Kasumi-1 (cell line): Measurements from ENCODE around the gene GPC5.
A peak's percentile ranks its signal among the peaks of the same experiment; 100 is the strongest.
"Not testable (repeated sequence)": the region's sequence is repeated elsewhere in the genome, so short reads cannot be mapped to it uniquely, and the experiment has no call there.

Source experiments
- DNase-seq, 2 experiments: peaks; one replicate each; lab custom pipeline; 2025; lab: John Stamatoyannopoulos, UW

GPC5 gene

DNA sequence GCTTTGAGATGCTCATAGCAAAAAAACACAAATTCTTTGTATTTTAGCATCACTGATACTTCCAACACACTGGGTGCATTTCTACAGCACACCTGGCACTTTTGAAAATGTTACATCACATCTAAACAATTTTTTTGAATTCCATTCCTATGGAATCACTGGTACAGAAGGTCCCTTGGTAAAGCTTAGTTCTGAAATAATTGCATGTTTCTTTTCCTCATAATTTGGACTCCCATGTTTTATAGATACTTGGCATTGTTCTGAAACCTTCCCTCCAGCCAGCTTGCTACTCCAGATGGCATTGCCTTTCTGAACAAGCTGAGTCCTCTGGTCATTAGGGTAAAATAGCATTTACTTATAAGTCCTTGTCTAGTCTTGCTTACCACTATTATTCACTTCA, 1346.8 kb downstream of the GPC5 start:
- DNase-seq = no peak

DNA sequence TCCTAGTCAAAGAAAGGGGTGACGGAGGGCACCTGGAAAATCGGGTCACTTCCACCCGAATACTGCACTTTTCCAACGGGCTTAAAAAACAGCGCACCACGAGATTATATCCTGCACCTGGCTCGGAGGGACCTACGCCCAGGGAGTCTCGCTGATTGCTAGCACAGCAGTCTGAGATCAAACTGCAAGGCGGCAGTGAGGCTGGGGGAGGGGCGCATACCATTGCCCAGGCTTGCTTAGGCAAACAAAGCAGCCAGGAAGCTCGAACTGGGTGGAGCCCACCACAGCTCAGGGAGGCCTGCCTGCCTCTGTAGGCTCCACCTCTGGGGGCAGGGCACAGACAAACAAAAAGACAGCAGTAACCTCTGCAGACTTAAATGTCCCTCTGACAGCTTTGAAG, 1354.3 kb downstream of the GPC5 start:
- DNase-seq = not testable (repeated sequence)

DNA sequence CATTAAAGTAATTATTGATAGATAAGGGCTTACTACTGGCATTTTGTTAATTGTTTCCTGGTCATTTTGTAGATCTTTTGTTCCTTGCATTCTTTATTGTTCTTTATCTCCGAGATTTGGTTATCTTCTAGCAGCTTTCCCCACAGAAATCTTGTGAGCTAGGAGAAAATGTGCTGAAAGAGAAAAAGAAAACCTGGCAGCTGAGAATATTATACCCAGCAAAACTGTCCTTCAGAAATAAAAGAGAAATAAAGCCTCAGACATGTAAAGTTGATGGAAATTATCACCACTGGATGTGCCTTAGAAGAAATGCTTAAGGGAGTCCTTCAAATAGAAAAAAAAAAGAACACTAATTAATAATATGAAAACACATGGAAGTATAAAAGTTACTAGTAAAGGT, 1363.3 kb downstream of the GPC5 start:
- no peak for DNase-seq

DNA sequence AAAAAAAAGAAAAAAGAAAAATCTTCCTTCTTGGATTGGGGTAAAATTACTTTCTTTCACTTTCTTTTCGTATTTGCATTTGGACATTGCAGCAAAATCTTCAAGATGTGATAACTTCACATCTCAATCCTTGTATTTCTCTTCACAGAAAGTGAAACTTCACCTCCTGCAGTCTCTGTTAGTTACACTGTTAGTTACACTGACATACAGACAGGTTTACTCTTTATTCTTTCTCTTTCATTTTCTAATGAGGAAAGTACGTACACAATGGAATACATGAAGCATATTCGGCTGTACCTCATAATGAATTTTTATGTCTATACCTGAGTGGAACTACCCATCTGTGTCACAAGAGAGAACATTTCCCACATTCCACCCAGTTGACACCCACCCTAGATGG, 1369.0 kb downstream of the GPC5 start:
- DNase-seq = no peak

DNA sequence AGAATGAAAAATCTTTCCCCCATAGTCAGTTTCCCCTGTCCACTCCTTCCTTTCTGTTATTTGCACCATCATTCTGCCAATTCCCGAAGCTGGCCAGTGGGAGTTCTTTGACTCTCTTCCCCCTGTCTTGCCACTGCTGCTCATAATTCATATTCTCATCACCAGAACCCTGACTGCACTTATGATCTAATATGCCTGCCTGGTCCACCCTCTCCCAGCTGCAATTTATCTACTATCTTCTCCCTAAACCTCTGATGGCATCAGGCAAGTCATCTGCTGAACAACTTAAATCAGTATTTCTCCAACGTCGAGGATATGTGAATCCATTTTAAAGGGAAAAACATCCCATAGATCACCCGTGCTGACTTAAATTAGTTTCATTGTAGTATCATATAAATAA, 1370.2 kb downstream of the GPC5 start:
- no peak for DNase-seq

DNA sequence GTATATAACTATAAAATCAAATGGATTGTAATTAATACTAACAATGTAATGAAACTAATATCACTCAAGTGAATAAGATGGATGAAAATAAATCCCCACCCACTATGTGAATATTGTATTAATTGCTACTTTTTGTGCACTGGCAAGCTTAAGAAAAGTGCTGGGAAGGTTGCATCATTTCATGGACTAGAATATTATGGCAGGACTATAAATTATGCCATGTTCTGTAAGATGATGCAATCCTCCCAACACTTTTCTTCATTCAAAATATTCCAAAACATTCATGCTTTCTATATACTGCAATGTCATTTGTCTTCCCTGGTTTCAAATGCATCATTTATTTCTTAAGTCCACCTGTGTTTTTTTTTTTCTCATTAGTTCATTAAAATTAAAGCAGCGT, 1370.6 kb downstream of the GPC5 start:
- DNase-seq = no peak

DNA sequence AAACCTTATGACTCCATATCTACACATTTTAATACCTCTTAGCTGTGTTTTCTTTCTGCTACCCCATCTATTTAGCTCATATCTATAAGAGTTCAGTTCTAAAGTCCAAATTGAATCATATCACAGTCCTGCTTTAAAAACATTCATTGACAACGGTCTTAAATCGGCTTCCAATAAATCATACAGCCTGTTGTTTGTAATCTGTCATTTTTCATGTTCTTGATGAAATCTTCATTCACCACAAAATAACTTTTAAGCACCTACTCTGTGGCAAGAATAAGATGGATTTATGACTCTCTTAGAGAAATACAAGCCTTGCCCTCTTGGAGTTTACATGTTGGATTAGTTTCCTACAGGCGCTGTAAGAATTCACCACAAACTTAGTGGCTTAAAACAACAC, 1377.2 kb downstream of the GPC5 start:
- no peak for DNase-seq

DNA sequence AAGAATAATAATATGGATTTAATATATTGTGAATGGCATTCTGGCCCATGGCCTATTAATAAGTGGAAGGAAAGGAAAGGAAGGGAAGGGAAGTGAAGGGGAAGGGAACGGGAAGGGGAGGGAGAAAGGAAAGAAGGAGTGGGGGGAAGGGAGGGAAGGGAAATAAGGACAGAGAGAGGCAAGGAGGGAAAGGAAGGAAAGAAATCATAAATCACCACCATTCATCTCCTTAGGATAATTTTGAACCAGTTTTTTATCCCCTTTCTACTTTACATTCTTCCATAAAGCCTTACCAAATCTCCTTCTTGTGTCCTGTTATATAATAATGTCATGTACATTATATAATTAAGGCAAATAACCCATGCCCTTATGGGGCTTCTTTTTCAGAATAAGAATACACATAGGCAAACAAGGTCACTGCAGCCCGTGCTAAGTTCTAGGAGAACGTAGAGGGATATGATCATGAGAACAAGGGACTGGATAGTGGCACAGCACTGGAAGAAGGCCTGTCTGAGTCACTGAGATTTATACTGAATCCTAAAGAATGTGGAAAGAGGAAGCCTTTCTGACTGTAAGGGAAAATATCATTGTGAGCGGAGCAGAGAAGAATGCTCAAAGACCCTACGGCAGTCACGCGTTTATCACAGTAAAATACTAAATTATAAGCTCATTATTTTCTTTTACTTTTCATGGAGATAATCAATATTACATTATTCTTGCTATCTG, 1383.7 kb downstream of the GPC5 start:
- DNase-seq = no peak

DNA sequence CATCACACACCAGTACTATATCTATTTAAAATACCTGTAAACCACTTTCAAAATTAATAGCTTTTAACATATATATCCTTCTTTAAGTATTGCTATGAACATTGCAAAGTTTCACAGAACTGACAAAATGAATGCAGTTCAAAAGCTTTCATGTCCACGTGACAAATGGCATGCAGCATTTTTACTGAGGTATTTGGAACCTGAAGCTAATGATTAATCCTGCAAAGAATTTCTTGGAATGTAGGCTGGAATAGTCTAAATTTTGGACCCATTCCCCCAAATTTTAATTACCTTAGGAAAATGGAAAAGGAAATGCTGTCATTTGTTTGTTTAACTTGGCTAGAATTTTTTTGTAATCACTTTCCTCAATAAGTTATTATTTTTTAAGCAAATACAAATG, 1404.4 kb downstream of the GPC5 start:
- DNase-seq = no peak

DNA sequence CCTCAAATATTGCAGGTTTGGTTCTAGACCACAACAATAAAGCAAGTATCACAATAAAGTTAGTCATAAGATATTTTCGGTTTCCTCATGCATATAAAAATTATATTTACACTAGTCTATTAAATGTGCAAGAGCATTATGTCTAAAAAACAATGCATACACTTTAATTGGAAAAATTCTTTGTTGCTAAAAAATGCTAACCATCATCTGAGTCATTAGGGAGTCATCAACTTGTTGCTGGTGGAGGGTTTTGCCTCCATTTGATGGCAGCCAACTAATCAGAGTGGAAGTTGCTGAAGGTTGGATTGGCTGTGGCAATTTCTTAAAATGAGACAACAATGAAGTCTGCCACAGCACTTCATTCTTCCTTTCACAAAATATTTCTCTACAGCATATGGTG, 1405.9 kb downstream of the GPC5 start:
- no peak for DNase-seq

DNA sequence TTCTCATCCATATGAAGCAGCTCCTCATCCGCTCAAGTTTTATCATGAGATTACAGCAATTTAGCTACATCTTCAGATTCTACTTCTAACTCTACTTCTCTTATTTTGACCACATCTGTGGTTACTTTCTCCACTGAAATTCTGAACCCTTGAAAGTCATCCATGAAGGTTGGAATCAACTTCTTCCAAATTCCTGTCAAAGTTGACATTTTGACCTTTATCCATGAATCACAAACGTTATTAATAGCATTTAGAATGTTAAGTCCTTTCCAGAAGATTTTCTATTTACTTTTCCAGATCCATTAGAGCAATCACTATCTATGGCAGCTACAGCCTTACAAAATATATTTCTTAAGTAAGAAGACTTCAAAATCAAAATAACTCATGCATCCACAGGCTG, 1406.5 kb downstream of the GPC5 start:
- no peak for DNase-seq

DNA sequence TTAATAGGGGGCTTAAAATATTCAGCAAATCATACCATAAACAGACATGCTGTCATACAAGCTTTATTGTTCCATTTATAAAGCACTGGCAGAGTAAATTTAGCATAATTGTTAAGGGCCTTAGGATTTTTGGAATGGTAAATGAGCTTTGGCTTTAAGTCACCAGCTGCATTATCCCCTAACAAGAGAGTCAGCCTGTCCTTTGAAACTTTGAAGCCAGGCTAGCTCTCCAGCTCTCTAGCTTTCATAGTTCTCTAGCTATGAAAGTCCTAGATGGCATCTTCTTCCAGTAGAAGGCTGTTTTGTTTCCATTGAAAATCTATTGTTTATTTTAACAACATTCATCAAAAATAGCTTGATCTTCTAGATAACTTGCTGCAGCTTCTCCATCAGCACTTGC, 1407.3 kb downstream of the GPC5 start:
- no peak for DNase-seq

DNA sequence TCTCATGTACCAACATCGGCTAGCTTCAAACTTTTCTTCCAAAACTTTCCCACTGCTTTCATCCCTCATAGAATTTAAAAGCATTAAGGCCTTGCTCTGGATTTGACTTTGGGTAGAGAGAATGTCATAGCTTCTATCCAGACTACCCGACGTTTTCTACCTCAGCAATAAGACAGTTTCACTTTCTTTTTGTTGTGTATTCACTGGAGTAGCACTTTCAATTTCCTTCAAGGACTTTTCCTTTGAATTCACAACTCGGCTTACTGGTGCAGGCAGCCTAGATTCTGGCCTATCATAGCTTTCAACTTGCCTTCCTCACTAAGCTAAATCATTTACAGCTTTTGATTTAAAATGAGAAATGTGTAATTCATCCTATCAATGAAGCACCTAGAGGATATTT, 1407.8 kb downstream of the GPC5 start:
- peak; percentile 5 to 7 for DNase-seq

DNA sequence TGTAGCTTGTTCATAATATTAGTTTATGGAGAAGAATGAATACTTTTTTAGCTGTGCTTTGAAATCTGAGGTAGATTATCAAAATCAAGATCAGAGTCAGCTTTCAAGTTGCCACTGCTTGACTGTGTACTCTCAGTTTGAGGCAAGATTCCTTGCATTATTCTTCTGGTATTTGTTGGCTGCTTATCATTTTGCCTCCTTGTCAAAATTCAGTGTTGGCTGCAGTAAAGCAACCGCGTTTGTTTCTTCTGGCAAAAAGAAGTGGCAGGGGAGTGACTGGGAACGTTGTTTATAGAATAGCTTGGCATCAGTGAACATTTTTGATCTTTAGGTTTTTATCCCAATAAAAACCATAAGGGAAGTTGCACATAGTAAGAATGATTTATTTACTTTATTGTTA, 1408.9 kb downstream of the GPC5 start:
- no peak for DNase-seq

DNA sequence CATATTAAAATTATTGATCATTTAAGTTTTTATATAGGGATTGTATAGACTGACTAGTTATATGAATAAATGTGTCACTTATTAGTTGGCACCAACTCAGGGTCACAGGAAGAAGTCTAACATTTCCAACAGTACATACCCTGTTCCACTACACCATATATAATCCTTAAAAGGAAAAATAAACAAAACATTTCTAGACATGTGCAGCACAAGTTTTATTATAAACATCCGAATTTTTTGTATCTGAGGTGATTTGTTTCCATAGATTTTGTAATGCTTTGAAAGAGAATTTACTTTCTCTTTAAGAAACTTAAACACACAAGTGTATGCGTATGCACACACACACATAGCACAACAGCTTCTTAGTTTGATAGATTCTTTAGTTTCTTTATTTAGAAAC, 1409.5 kb downstream of the GPC5 start:
- no peak for DNase-seq

DNA sequence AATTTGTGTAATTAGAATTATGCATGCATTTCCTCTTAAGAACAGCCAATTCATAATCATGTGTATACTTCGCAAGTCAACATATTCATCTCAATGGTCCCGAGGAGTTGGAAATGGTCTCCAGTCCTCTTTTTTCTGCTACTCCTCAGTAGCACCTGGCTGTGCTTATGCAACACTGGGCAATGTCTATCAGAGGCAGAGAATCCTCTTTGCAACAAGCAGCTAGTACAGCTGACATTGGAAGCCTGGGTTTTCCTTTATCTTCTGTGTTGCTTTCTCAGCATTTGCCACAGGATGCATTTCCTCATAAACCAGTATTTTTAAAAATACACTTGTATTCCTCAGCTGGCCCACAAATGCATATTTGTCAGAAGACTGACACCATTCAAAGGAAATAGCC, 1422.9 kb downstream of the GPC5 start:
- no peak for DNase-seq

DNA sequence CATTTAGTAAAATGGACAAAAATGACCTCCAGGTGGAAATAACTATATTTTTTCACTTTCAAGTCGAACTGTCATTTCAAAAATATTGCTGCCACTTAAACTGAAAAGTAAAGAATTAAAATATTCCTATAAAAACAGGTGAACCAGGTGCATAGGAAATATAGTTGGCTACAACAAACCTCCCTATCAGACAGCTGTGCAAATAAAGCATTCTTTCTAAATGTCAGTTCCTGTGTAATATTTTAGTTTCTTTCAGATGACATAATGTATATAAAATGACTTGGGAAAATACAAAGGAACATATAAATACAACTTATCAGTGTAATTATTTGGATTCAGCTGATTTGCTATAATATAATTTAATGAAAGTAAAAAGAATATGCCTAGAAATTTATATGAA, 1424.6 kb downstream of the GPC5 start:
- no peak for DNase-seq

DNA sequence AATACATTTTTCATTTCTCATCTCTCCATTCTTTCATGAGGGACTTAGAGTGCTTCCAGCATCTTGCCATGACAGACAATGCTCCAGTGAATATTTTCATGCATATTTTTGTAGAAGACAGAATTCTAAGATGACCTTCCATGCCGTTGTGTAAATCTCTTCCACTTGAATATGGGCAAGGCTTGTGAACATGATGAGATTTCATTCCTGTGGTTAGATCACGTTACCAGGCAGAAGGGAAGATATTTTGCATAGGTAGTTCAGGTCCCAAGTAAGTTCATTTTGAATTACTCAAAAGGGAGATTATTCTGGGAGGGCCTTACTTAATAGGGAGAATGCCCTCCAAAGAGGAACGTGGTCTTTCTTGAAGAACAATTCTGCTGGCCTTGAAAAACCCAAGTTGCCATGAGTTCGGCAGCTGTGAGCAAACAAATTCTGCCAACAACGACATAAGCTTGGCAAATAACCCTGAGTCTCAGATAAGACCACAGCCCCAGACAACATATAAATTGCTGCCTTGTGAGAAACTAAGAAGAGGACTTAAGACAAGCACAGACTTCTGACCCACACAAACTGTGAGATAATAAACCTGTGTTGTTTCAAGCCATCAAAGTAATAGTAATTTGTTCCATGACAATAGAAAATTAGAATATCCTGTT, 1427.6 kb downstream of the GPC5 start:
- no peak for DNase-seq

DNA sequence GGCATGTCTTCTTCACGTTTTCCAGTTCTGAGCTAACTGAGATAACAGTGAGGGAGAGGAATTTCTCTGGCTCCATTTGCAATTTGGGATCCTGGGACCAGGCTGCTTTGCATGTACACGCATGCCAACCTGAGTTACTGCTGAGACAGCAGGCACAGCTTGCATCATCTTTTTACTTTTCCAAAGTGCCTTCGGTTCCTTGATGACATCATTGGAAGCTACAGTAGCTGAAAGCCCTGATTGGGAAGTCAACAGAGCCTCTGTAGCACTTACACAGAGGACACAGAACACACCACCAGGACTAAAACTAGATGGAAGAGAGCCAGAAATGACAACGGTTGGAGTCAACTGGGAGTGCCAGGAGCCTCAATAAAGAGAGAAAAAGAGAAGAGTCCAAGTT, 1429.1 kb downstream of the GPC5 start:
- no peak for DNase-seq

DNA sequence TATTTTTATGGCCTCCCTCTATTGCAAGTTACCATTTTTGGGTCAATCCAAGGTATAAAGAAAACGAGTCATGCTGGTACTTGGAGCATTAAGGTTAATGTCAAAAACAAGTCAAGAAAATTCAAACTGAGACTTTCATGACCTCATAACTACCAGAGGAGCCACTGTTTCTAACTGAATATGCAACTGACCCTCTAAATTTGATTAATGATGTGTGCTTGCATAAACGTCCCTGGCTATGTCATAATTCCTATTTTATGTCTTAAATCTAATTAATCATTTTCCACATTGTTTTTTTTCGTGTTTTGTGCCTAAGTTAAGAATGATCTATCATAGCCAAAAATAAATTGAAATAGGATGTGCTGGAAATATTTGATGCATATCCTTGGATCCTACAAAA, 1431.5 kb downstream of the GPC5 start:
- no peak for DNase-seq

DNA sequence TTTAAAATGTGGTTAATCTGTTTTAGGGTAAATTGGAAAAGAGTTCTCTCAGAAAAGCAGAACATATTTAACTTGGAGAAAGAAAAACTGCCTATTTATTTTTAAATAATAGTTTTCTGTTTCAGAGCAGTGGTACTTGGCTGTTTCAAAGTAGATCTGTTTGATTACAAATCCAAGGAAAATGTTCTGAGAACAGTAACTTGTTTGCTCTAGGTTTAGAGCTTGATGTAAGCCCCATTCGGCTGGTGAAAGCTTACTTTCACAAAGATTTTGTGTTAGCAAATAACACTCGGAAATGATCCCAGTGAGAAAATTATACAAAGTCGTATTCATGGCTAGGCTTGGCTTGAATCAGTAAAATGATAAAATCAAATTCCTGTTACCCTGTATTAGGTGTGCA, 1432.4 kb downstream of the GPC5 start:
- DNase-seq = no peak

DNA sequence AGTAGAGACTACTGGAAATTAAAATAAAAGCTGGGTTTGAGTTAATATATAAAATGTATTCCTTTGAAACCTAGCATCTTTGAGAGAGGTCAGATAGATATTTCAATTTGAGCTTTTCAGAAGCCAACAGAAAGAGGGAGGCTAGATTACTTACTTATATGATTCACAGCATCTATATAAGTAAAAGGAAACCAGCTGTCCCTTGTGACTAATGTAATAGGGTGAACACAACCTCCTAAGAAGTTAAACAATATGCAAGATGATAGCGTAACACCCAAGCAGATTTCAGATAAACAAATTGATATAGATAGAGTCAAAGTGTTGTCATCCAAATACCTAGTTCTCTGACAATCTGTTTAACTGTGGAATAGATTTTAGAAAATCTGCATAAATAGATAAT, 1434.7 kb downstream of the GPC5 start:
- DNase-seq = no peak

DNA sequence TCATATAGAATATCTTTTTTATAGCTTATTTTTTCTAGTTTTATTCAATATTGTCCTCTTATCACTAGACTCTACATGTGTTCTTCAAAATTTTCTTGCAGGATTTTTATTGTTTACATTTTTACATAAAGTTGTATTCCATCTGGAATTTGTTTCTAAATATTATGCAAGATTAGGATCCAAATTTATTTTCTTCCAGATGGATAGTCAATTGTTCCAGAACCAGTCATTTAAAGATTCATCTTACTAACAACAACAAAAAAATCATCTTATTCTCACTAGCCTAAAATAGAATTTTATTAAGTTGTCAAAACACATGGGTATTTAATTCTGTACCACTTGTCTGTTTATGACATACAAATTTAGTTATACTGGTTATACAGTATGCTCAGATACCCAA, 1437.8 kb downstream of the GPC5 start:
- no peak for DNase-seq

DNA sequence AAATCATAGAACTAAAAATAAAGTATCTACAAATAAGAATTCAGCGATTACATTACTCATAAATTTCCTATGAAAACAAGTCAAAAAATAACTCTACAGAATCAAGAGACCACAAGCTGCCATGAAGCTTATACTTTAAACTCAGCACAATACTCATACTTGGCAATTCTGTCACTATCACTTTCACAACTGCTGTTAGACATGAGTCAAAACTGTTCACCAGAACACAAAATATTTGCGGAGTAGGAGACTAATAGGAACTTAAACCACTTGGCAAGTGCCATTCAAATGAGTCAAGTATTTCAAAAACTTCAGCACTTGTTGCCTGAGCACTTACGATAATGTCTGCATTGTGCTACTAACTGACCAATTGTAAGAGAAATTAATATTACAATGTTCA, 1440.4 kb downstream of the GPC5 start:
- DNase-seq = no peak
